ENCODE measurements around the gene SEMA5B. TPM values are rescaled to one million over a fixed set of nuclear protein-coding genes. Genes with fewer than 3 reads are reported as not detected.
A peak's percentile ranks its signal among the peaks of the same experiment; 100 is the strongest.

Gene SEMA5B
- total RNA-seq, 1 donor from 2014 or later = 68.8 TPM

- peaks cover 24% of the 10 kb centered on the region for H3K36me3 Mint-ChIP-seq (ENCODE audit: low read depth)
- H3K4me3 Mint-ChIP-seq (ENCODE audit: unreplicated experiment) = no peak overlapping the region
- peaks cover 37% of the 10 kb centered on the region for H3K27me3 Mint-ChIP-seq (ENCODE audit: low read depth)
- TF ChIP-seq CTCF (IDR thresholded peaks at IDR 0.05) = no peak
- DNase-seq (ENCODE audit: low spot score) = no peak
- no peaks in the 10 kb centered on the region for H3K4me1 Mint-ChIP-seq (ENCODE audit: low read depth)
- H3K9me3 Mint-ChIP-seq (ENCODE audit: low read depth) = no peaks in the 10 kb centered on the region
- no peak overlapping the region for H3K27ac Mint-ChIP-seq (ENCODE audit: unreplicated experiment)
These were observed 8.0 kb downstream of the SEMA5B start for GRCh38 chr3:123019591-123019990.

GRCh38 chr3:123019161-123019560 is 8.4 kb downstream of the SEMA5B start:
- Mint-ChIP-seq H3K4me3 (ENCODE audit: unreplicated experiment) (no peak overlapping the region), H3K27ac (ENCODE audit: unreplicated experiment) (no peak overlapping the region), H3K36me3 (ENCODE audit: low read depth) (peaks cover 25% of the 10 kb centered on the region), H3K4me1 (ENCODE audit: low read depth) (no peaks in the 10 kb centered on the region), H3K9me3 (ENCODE audit: low read depth) (no peaks in the 10 kb centered on the region), H3K27me3 (ENCODE audit: low read depth) (peaks cover 36% of the 10 kb centered on the region)
- DNase-seq (ENCODE audit: low spot score) = no peak
- TF ChIP-seq CTCF (IDR thresholded peaks at IDR 0.05) = no peak

- Mint-ChIP-seq H3K36me3 (ENCODE audit: low read depth) (peaks cover 28% of the 10 kb centered on the region), H3K9me3 (ENCODE audit: low read depth) (no peaks in the 10 kb centered on the region), H3K4me3 (ENCODE audit: unreplicated experiment) (no peak overlapping the region), H3K27ac (ENCODE audit: unreplicated experiment) (peak overlapping the region; percentile 38), H3K4me1 (ENCODE audit: low read depth) (no peaks in the 10 kb centered on the region), H3K27me3 (ENCODE audit: low read depth) (peaks cover 32% of the 10 kb centered on the region)
- DNase-seq (ENCODE audit: low spot score) = no peak
- TF ChIP-seq CTCF (IDR thresholded peaks at IDR 0.05) = no peak
These were observed 8.9 kb downstream of the SEMA5B start for GRCh38 chr3:123018683-123019082.

- DNase-seq (ENCODE audit: low spot score) = no peak
- no peaks in the 10 kb centered on the region for H3K4me1 Mint-ChIP-seq (ENCODE audit: low read depth)
- no peak overlapping the region for H3K4me3 Mint-ChIP-seq (ENCODE audit: unreplicated experiment)
- no peak overlapping the region for H3K27ac Mint-ChIP-seq (ENCODE audit: unreplicated experiment)
- no peaks in the 10 kb centered on the region for H3K9me3 Mint-ChIP-seq (ENCODE audit: low read depth)
- H3K36me3 Mint-ChIP-seq (ENCODE audit: low read depth) = peaks cover 33% of the 10 kb centered on the region
- H3K27me3 Mint-ChIP-seq (ENCODE audit: low read depth) = peaks cover 23% of the 10 kb centered on the region
- no peak for TF ChIP-seq CTCF (IDR thresholded peaks at IDR 0.05)
These were observed 12.0 kb downstream of the SEMA5B start for GRCh38 chr3:123015596-123015995.

GRCh38 chr3:123013876-123014275 is 13.7 kb downstream of the SEMA5B start:
- peaks cover 30% of the 10 kb centered on the region for H3K27me3 Mint-ChIP-seq (ENCODE audit: low read depth)

More at GRCh38 chr3:123013876-123014275, 13.7 kb downstream of the SEMA5B start:
- TF ChIP-seq CTCF (IDR thresholded peaks at IDR 0.05) = no peak
- Mint-ChIP-seq H3K9me3 (ENCODE audit: low read depth) (no peaks in the 10 kb centered on the region), H3K4me3 (ENCODE audit: unreplicated experiment) (no peak overlapping the region), H3K36me3 (ENCODE audit: low read depth) (peaks cover 32% of the 10 kb centered on the region), H3K27ac (ENCODE audit: unreplicated experiment) (no peak overlapping the region), H3K4me1 (ENCODE audit: low read depth) (no peaks in the 10 kb centered on the region)
- DNase-seq (ENCODE audit: low spot score) = no peak
